NCI-H1694 (cell line): ENCODE measurements around the gene PIM3.

Experiments used
- DNase-seq: peaks from one replicate; lab custom pipeline; 2025; lab: John Stamatoyannopoulos, UW

Gene PIM3

DNA sequence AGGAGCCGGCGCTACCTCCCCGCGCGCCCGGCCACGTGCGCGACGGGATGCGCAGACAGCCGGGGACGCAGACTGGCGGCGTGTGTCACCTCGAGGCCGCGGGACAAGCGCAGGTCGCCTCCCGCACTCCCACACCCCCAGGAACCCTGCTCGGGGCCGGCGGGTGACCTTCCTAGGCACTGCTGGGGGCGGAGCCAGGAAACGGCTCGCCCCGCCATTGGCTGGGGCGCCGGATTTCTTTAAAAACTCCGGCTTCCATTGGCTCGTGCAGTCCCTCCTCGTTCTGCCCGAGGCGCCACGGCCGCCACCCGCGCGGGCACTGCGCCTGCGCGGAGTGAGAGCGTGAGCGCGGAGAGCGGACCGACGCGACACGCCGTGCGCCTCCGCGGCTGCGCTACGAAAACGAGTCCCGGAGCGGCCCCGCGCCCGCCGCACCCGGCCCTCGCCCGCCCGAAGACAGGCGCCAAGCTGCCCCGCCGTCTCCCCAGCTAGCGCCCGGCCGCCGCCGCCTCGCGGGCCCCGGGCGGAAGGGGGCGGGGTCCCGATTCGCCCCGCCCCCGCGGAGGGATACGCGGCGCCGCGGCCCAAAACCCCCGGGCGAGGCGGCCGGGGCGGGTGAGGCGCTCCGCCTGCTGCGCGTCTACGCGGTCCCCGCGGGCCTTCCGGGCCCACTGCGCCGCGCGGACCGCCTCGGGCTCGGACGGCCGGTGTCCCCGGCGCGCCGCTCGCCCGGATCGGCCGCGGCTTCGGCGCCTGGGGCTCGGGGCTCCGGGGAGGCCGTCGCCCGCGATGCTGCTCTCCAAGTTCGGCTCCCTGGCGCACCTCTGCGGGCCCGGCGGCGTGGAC is at the start of gene PIM3:
Gene PIM3 (plus strand): TSS at position 614 of the 846 bp plus-strand sequence. CDS start 176 bp downstream, at position 790.
- DNase-seq = peak; percentile 94

DNA sequence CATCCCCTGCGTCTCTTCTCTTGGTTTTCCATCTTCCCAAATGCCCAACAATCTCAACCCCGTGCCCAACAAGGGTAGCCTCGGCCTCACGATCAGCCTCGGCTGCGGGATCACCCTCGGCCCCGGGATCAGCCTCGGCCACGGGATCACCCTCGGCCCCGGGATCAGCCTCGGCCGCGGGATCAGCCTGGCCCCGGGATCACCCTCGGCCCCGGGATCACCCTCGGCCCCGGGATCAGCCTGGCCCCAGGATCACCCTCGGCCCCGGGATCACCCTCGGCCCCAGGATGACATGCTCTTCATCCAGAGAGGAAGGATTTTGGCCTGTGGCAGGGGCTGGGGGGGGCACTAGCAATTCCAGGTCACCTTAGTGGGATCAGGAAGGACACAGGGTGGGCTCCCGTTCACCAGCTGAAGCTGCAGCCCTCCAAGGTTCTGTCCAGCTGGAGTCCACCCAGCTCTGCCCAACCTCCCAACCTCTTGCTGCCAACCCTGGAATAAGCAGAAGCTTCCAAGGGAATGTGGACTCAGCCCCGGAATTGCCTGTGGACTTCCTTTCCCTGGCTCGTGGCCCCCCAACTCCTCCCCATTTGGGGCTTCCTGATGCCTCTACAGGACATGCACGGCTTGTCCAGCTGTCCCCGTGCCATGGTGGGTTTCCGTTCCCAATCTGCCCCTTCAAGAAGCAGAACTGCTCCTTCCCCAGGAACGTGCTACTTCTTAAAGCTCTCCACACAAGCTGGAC is 48.5 kb upstream of the PIM3 start:
- DNase-seq = no peak

DNA sequence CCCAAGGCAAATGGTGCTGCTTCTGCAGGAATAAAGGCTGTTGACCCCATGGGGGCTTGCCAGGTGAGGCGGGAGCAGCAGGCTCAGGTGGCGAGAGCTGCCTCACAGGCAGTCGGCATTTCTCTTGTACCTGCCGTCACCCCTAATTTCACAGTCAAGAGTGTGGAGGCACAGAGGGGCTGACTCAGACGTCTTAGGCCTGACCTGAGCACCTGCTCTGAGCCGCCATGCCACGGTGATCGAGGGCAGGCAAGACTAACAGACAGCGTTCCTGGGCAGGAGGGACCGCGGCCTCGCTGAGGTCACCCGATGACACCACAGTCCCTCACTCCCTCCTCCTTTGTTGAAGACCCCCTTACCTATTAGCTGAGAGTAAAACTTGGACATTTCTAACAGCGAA is 47.5 kb upstream of the PIM3 start:
- no peak for DNase-seq

DNA sequence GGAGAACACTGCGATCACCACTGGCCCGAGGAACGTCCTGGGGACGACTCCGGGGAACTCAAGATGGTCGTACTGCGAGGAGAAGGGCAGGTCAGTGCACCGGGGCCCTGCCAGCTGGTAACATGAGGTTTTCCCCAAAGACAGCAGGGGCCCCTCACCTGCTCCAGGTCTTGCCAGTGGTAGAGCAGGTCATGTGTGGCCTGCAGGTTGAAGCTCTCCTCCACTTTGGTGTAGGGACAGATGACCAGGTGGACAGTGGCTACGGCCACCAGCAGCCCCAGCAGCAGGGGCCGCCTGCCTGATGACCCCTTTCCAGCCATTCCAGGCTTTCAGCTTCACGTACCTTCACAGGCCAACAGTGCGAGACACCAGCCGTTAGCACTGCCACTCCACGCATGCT is 47.1 kb upstream of the PIM3 start:
- no peak for DNase-seq

DNA sequence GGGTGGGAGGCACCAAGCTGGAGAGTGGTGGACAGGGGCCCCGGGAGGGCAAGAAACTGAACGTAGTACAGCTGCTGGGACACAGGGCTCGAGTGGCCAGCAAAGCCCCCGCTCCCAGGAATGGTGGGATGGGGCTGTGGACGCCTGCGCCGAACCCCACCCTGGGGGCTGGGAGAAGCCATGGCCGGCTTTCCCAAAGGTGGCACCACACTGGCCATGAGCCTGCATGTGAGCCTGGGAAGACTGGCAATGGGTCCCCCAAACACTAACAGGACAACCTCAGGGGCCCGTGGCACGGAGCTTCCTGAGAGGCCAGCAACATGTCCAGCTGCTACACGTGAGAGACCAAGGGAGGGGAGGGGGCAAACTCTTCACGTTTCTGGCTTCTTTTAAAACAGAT is 46.3 kb upstream of the PIM3 start:
- no peak for DNase-seq

DNA sequence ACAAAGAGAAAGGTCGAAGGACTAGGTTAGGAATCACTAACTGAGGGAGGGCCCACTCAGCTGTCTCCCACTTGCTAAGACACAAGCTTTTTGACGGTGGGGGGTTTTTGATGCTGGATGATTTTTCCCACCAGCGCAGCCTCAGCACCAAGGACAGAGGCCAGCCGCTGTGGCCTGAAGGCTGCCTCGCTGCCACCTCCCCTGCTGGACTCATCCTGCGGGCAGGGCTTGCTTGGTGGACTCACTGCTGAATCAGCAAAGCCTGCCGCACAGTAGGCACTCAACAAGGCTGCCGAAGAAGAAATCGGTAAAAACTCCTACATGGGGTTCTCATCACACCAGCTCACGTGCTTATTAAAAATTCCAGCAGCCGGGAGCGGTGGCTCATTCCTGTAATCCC is 45.0 kb upstream of the PIM3 start:
- no peak for DNase-seq

DNA sequence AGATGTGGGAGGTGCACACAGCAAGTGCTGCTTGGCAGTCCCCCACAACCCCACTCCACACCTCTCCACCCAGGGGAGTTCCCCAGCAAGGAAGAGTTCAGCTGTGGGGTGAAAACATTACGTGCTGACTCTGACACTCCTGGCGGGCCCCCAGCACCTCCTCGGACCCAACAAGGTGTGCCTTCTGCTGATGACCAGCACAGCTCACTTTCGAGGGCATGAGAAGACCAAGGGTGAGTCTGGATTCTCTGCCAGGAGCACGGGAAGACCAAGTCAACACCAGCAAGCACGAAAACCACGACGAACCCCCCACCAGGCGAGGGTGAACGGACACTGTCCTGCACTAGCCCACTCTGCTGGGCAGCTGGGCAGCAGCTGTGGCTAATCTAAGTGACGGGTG is 43.7 kb upstream of the PIM3 start:
- DNase-seq = no peak

DNA sequence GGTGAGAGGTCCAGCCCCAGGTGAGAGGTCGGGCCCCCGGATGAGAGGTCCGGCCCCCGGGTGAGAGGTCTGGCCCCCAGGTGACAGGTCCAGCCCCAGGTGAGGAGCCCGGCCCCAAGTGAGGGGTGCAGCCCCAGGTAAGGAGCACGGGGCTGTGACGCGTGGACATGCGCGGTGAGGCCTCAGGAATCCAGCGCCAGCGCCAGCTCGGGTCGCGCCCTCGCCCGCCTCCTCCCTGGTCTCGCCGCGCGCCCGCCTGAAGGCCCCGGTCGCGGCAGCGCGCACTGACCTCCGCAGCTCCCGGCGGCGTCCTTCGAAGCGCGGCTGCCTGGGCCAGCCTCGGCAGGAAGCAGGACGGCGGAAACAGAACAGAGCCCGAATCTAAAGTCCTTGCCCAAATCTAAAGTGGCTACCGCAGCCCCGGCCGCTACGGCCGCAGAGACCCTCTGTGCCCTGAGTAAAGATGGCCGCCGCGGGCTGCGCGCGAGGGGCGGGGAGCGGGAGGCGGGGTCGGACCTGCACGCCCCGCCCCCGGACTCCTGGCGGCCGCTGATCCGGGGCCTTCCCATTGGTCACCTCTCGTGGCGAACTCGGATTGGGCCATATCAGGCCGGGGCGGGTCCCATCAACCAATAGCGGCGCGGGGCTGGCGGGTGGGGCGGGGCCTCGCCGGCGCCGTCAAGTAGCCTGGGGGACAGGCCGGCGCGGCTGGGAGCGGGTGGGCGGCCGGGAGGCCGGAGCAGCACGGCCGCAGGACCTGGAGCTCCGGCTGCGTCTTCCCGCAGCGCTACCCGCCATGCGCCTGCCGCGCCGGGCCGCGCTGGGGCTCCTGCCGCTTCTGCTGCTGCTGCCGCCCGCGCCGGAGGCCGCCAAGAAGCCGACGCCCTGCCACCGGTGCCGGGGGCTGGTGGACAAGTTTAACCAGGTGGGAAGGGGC is 42.3 kb upstream of the PIM3 start, which contains the start of the genes ALG12 and CRELD2:
Gene ALG12 (minus strand): TSS at position 465 of the 937 bp plus-strand sequence. CDS start 4,673 bp downstream, outside the sequence.
Gene CRELD2 (plus strand): TSS at position 661 of the 937 bp plus-strand sequence. CDS start 136 bp downstream, at position 797.
- DNase-seq = peak; percentile 81

DNA sequence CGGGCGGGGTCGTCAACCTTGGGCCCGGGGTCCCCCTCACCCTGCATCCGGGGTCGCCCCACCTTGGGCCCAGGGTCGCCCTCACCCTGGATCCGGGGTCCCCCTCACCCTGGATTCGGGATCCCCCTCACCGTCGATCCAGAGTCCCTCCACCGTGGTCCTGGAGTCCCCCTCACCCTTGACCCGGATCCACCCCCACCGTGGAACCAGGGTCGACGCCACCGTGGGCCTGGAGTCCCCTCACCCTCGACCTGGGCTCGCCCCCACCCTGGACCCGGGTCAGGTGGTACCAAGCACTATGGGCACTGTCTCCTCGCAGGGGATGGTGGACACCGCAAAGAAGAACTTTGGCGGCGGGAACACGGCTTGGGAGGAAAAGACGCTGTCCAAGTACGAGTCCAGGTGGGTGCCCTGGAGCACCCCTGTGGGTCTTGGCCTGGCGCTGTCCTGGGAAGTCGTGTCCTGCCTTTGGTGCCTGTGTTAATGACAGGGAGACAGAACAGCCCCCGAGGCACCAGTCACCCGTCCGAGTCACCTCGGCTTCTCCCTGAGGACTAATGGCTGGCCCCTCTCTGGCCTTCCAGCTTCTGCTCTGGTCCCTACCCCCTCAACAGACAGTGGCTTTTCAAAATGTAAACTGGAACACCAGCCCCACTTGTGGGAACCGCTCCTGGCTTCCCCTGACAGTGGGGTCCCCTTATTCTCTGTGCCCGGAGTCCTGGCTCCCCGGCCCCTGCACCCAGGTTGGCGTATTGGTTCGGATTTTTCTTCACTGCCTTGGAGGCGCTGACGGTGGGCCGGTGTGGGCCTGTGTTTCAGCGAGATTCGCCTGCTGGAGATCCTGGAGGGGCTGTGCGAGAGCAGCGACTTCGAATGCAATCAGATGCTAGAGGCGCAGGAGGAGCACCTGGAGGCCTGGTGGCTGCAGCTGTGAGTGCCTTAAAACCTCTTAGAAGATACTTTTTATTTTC is 41.4 kb upstream of the PIM3 start:
- DNase-seq = no peak

DNA sequence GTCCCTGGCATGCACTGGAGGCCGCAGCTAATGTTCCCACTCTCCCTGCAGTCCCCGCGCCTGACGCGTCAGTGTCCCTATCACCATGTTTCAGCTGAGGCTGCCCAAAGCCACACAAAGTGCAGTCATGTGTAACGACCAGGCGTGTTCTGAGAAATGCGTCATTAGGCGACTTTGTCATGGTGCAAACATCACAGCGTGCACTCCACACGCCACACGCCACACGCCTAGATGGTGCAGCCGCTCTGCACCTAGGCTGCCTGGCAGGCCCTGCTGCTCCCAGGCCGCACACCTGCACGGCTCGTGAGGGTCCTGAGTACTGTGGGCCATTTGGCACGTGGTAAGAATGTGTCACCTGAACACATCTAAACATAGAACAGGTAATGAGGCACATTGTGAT is 39.7 kb upstream of the PIM3 start:
- no peak for DNase-seq

DNA sequence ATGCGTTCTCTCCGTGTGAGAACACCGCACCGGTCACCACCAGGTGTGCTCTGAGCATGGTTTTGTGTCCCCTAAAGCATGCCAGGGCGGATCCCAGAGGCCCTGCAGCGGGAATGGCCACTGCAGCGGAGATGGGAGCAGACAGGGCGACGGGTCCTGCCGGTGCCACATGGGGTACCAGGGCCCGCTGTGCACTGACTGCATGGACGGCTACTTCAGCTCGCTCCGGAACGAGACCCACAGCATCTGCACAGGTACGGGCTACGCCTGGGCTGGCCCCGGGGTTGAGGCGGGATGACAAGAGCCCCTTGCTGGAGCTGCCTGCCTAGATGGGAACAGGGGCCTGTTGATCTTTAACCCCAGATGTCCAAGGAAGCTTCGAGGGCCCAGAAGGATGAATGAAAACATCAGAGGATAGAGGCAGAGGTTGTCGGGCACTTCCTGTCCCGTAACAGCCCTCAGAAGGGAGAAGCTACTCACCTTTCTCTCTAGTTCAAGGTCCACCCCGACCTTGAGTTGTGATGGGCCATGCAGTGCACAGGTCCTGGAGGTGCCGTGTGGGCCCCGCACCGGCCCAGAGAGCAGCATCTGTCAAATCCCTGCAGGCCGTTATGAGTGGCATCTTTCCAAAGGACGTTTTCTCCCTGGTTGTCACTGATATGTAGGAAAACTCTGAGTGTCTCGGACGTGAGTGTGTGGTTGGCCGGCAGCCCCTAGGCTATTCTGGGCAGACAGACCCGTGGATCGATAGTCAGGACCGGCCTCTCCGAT is 38.9 kb upstream of the PIM3 start:
- DNase-seq = no peak

DNA sequence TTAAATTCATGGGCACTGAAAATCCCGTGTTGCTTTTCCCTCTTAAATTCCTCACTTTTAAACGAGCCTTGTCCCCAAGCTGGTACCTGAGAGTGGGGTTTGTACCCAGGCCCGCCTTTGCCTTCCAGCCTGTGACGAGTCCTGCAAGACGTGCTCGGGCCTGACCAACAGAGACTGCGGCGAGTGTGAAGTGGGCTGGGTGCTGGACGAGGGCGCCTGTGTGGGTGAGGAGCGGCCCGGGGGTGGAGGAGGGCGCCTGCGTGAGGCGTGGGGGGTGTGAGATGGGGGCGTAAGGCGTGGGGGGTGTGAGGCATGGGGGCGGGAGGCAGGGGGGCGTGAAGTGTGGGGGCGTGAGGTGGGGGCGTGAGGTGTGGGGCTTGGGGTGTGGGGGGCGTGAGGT is 38.1 kb upstream of the PIM3 start:
- no peak for DNase-seq

DNA sequence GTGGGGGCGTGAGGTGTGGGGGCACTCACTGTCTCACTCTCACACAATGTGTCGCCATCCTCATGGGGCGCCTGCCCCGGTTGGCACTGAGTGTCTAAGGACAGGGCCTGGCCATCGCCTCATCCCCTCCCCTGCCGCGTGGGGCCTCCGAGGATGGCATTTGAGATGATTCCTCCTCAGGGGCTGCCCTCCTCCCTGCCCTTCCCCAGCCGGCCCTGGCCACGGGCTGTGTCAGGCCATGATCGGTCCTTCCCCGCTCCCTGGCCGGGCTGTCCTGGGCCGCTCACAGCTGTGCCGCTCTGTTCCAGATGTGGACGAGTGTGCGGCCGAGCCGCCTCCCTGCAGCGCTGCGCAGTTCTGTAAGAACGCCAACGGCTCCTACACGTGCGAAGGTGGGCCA is 37.6 kb upstream of the PIM3 start:
- no peak for DNase-seq

DNA sequence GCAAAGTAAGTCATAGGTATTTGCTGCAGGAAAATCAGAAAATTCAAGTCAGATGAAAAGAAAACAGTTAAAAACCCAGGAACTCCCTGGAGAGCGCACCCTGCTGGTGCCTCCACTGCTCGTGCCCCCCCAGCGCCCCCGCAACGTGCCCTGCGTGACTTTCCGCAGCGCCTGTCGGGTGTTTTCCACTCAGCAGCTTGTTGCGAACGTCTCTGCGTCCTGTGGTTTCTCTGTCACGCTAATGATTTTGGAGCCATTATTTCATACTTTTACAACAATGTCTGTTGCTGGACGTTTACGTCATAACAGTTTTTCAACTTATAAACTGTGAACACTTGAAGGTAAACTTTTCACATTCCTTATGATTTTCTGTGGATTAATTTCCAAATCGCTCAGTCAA is 37.1 kb upstream of the PIM3 start:
- DNase-seq = no peak

DNA sequence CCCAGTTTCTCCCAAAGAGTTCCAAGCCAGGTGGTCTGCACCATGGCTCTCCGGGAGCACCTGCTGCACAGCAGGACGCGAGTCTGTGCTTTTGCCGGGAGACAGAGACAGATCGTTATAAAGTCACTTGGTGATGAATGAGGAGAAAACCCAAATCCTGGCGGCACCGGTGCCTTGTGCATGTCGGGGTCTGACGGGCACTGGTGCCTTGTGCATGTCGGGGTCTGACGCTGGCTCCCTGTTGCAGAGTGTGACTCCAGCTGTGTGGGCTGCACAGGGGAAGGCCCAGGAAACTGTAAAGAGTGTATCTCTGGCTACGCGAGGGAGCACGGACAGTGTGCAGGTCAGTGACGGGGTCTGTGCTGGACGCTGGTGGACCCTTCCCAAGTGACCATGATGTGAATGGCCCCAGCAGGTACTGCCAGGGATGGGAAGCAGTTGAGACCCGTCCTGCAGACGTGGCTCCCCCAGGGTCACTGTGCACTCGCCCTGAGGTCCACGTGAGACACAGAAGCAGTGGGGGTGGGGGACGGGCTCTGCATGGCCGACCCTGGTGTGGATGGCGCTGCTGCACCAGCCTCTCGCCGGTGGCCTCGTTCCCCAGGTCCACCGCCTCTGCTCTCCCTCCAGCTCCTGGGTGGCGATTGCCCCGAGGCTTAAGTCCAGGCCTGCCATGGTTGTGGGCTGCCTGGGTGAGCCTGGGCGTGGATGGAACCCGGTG is 36.3 kb upstream of the PIM3 start:
- DNase-seq = no peak

DNA sequence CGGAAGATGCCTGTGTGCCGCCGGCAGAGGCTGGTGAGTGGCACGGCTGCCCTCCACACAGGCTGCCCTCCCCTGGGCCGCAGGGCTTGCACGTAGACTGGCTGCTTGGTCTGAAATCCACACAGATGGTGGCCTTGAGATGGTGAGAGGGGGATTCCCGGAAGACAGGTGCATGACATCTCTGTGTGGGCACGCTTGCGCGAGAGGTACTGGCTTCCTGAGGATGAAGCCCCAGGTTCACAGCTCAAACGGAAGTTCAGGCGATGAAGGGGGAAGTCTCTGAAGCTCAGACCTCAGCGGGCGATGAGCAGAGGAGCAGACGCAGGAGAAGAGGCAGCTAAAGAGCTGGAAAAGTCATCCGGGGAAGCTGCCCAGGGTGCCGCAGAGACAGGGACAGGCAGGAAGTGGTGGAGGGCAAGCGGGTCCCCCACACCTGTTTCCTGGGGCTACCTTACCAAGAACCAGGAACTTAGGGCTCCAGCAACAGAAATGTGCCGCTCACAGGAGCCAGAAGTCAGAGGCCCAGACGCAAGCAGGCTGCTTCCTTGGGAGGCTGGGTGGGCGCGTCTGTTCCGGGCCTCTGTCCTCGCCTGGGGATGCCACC is 34.9 kb upstream of the PIM3 start:
- no peak for DNase-seq

DNA sequence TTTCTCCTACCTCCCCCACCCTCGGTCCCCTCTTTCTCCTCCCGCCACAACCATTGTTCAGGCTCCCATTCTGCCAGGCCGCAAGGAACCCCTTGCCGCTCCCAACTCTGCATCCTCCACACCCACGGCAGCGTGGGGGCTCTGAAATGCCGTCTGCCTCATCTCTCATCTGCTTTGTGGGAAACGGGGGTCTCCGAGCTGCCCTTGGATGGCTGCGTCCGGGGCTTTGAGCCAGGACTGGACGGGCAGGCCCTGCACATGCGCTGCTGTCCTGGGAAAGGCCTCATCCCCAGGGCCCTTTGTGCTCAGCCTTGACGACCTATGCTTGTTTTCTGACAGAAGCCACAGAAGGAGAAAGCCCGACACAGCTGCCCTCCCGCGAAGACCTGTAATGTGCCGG is 33.7 kb upstream of the PIM3 start:
- no peak for DNase-seq

DNA sequence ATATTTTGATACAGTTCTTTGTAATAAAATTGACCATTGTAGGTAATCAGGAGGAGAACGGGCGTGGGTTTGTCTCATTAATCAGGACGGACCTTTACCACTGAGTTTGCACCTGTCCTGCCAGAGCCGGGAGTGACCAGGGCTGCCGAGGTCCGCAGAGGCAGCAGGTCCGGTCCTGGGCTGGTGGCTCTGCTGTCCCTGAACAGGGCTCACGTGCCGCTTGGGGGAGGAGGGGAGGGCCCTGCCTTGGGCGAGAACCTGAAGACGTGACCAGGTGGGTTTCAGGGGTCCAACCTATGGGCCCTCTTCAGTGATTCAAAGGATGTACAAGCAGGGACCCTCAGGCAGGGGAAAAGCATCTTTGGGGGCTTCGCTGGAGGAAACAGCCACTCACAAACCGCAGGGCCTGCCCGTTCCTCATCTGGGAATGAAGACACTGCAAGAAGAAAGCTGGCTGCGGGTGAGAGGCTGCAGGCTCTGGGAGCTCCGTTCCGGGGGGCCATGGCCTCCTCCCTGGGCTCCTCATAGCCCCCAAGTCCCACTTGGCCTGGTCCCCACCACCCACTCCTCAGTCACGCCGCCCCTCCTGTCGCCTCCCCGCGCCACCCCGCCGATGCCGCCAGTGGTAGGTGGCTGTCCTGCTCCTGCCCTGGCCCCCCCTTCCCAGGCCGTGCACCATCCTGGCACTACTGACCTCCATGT is 32.9 kb upstream of the PIM3 start:
- no peak for DNase-seq

DNA sequence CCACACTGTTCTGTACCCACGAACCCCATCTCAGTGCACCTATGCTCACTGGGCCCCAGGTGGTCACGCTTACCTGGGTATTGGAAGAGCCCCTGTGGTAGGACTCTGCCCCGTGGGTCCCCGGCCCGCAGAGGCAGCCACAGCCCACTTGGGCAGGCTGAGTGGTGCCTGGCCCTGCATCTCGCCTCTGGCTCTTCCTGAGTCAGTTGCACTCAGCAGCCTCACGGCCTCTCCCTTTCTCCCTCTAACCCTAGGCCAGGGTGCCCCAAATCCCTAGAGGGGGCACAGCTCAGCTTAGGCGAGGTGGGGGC is 32.4 kb upstream of the PIM3 start:
- no peak for DNase-seq
